Measurements from ENCODE around the gene ZBTB39. TPM values are rescaled to one million over a fixed set of nuclear protein-coding genes. Genes with fewer than 3 reads are reported as not detected.

The ZBTB39 gene
- total RNA-seq, 1 donor from 2014 or later: 21.1 TPM

GRCh38 chr12:57012600-57013465, 6.5 kb upstream of the ZBTB39 start:
- no peak overlapping the region for H2AFZ ChIP-seq (replicated peaks)
- Mint-ChIP-seq H3K9me3 (no peaks in the 10 kb centered on the region), H3K36me3 (no peaks in the 10 kb centered on the region), H3K27ac (no peak overlapping the region), H3K4me1 (peaks cover 5% of the 10 kb centered on the region), H3K27me3 (ENCODE audit: insufficient read depth, low read depth) (peaks cover 21% of the 10 kb centered on the region), H3K4me3 (no peak overlapping the region)
- H3K9me3 ChIP-seq (ENCODE audit: low read depth): no peaks in the 10 kb centered on the region
- no peak overlapping the region for H3K4me2 ChIP-seq
- no peaks in the 10 kb centered on the region for H3F3A ChIP-seq (ENCODE audit: low read depth)
- no peak overlapping the region for H3K27ac ChIP-seq
- H4K20me1 ChIP-seq (ENCODE audit: low read depth): no peaks in the 10 kb centered on the region
- no peaks in the 10 kb centered on the region for H3K27me3 ChIP-seq
- H3K4me3 ChIP-seq: no peak overlapping the region
- TF ChIP-seq EZH2phosphoT487 (IDR thresholded peaks at IDR 0.05) (no peak), CTCF (IDR thresholded peaks at IDR 0.05) (peak; percentile 37), EZH2 (IDR thresholded peaks at IDR 0.05) (no peak)
- H3K79me2 ChIP-seq (ENCODE audit: low read depth): no peaks in the 10 kb centered on the region
- peaks cover 7% of the 10 kb centered on the region for H3K4me1 ChIP-seq
- no peak overlapping the region for H3K9ac ChIP-seq
- DNase-seq (ENCODE audit: low spot score): peak; percentile 29
- no peaks in the 10 kb centered on the region for H3K36me3 ChIP-seq

- Histone ChIP-seq H2AFZ (replicated peaks) (no peak overlapping the region), H3K9ac (no peak overlapping the region), H3K4me3 (no peak overlapping the region), H3K27ac (no peak overlapping the region), H3K79me2 (ENCODE audit: low read depth) (no peaks in the 10 kb centered on the region), H3K27me3 (no peaks in the 10 kb centered on the region), H3K4me2 (no peak overlapping the region), H3K4me1 (peaks cover 6% of the 10 kb centered on the region), H4K20me1 (ENCODE audit: low read depth) (no peaks in the 10 kb centered on the region), H3F3A (ENCODE audit: low read depth) (peaks cover 7% of the 10 kb centered on the region), H3K9me3 (ENCODE audit: low read depth) (no peaks in the 10 kb centered on the region), H3K36me3 (no peaks in the 10 kb centered on the region)
- no peak overlapping the region for H3K27ac Mint-ChIP-seq
- peaks cover 5% of the 10 kb centered on the region for H3K4me1 Mint-ChIP-seq
- no peak overlapping the region for H3K4me3 Mint-ChIP-seq
- TF ChIP-seq EZH2phosphoT487 (IDR thresholded peaks at IDR 0.05) (no peak), EZH2 (IDR thresholded peaks at IDR 0.05) (no peak), CTCF (IDR thresholded peaks at IDR 0.05) (no peak)
- DNase-seq (ENCODE audit: low spot score): no peak
- H3K36me3 Mint-ChIP-seq: no peaks in the 10 kb centered on the region
- H3K27me3 Mint-ChIP-seq (ENCODE audit: insufficient read depth, low read depth): peaks cover 20% of the 10 kb centered on the region
- H3K9me3 Mint-ChIP-seq: no peaks in the 10 kb centered on the region
Measured at GRCh38 chr12:57011438-57012424, 5.4 kb upstream of the ZBTB39 start.

GRCh38 chr12:57010627-57011247, 4.4 kb upstream of the ZBTB39 start:
- H3K27me3 Mint-ChIP-seq (ENCODE audit: insufficient read depth, low read depth): peaks cover 17% of the 10 kb centered on the region

More at GRCh38 chr12:57010627-57011247, 4.4 kb upstream of the ZBTB39 start:
- H3K4me3 Mint-ChIP-seq: no peak overlapping the region
- peaks cover 8% of the 10 kb centered on the region for H3F3A ChIP-seq (ENCODE audit: low read depth)
- no peaks in the 10 kb centered on the region for H4K20me1 ChIP-seq (ENCODE audit: low read depth)
- no peak overlapping the region for H2AFZ ChIP-seq (replicated peaks)
- no peaks in the 10 kb centered on the region for H3K36me3 Mint-ChIP-seq
- H3K27me3 ChIP-seq: no peaks in the 10 kb centered on the region
- no peaks in the 10 kb centered on the region for H3K36me3 ChIP-seq
- H3K4me1 Mint-ChIP-seq: peaks cover 5% of the 10 kb centered on the region
- no peak for TF ChIP-seq CTCF (IDR thresholded peaks at IDR 0.05)
- no peak for TF ChIP-seq EZH2phosphoT487 (IDR thresholded peaks at IDR 0.05)
- no peak for TF ChIP-seq EZH2 (IDR thresholded peaks at IDR 0.05)
- no peaks in the 10 kb centered on the region for H3K9me3 ChIP-seq (ENCODE audit: low read depth)
- DNase-seq (ENCODE audit: low spot score): no peak
- no peak overlapping the region for H3K27ac ChIP-seq
- no peak overlapping the region for H3K4me3 ChIP-seq
- peaks cover 5% of the 10 kb centered on the region for H3K79me2 ChIP-seq (ENCODE audit: low read depth)
- H3K27ac Mint-ChIP-seq: no peak overlapping the region
- no peak overlapping the region for H3K9ac ChIP-seq
- H3K4me2 ChIP-seq: no peak overlapping the region
- H3K9me3 Mint-ChIP-seq: no peaks in the 10 kb centered on the region
- no peaks in the 10 kb centered on the region for H3K4me1 ChIP-seq
